Neural cell (in vitro differentiated cells): Measurements from ENCODE around the gene PHLPP1. TPM values are rescaled to one million over a fixed set of nuclear protein-coding genes. Genes with fewer than 3 reads are reported as not detected.

Experiments used
- H2AFZ ChIP-seq: fragments of 200-600, 300-800 bp; sonication (generic), shearing (Covaris generic); 2 replicates; pipeline ENCODE4 v1.6.0; 2014; ENCODE audit warnings: low read depth, mild to moderate bottlenecking, antibody characterized with exemption, low read length, moderate library complexity
- H3F3A ChIP-seq: fragments of 200-600 bp; shearing (Covaris generic); 2 replicates; pipeline ENCODE4 v1.6.1; 2016; ENCODE audit warnings: mild to moderate bottlenecking, moderate library complexity, mixed read lengths, antibody characterized with exemption, low read length; ENCODE audit not compliant: insufficient read depth, poor library complexity, severe bottlenecking
- H3K27ac ChIP-seq: fragments of 200-600, 300-800 bp; sonication (generic), shearing (Covaris generic); 2 replicates; pipeline ENCODE4 v1.5.1; 2014; ENCODE audit warnings: mild to moderate bottlenecking, low read length, moderate library complexity
- H3K27me3 ChIP-seq: fragments of 300-800, 200-600 bp; sonication (generic), shearing (Covaris generic); 2 replicates; pipeline ENCODE4 v1.6.0; 2014; ENCODE audit warnings: mild to moderate bottlenecking, low read depth, low read length, moderate library complexity; ENCODE audit not compliant: insufficient read depth
- H3K36me3 ChIP-seq: fragments of 300-800, 200-600 bp; sonication (generic), shearing (Covaris generic); 2 replicates; pipeline ENCODE4 v1.5.1; 2014; ENCODE audit warnings: mild to moderate bottlenecking, antibody characterized with exemption, low read length, moderate library complexity; ENCODE audit not compliant: insufficient read depth
- H3K4me2 ChIP-seq: fragments of 300-800, 200-600 bp; sonication (generic), shearing (Covaris generic); 2 replicates; pipeline ENCODE4 v1.6.0; 2014; ENCODE audit warnings: mild to moderate bottlenecking, low read length
- H3K4me3 ChIP-seq: fragments of 300-800, 200-600 bp; sonication (generic), shearing (Covaris generic); 2 replicates; pipeline ENCODE4 v1.5.1; 2014; ENCODE audit warnings: mild to moderate bottlenecking, low read length, moderate library complexity
- H3K79me2 ChIP-seq: fragments of 200-600 bp; shearing (Covaris generic); replicated peaks from 2 replicates; pipeline ENCODE4 v1.6.0; 2014; ENCODE audit warnings: mild to moderate bottlenecking, low read length, moderate library complexity; ENCODE audit not compliant: insufficient read depth
- H3K9ac ChIP-seq: fragments of 300-800, 200-600 bp; sonication (generic), shearing (Covaris generic); 2 replicates; pipeline ENCODE4 v1.6.1; 2016; ENCODE audit warnings: mild to moderate bottlenecking, low read length, mixed read lengths
- H3K9me2 ChIP-seq: fragments of 200-600 bp; shearing (Covaris generic); 2 replicates; pipeline ENCODE4 v1.6.1; 2016; ENCODE audit warnings: mild to moderate bottlenecking, low read length, mixed read lengths; ENCODE audit not compliant: insufficient read depth
- H3K9me3 ChIP-seq: fragments of 200-600, 300-800 bp; sonication (generic), shearing (Covaris generic); 2 replicates; pipeline ENCODE4 v1.6.1; 2016; ENCODE audit warnings: mild to moderate bottlenecking, mixed run types, low read length, moderate library complexity, mixed read lengths
- H4K20me1 ChIP-seq: fragments of 200-600 bp; shearing (Covaris generic); 2 replicates; pipeline ENCODE4 v1.6.1; 2016; ENCODE audit warnings: mild to moderate bottlenecking, mixed run types; ENCODE audit not compliant: insufficient read depth
- CTCF ChIP-seq: fragments of 450-650 bp; IDR thresholded peaks from 2 replicates; pipeline ENCODE4 v1.5.1; 2014; ENCODE audit warnings: antibody characterized with exemption, mild to moderate bottlenecking, moderate library complexity; ENCODE audit not compliant: poor library complexity, severe bottlenecking
- EP300 ChIP-seq: fragments of 450-650 bp; conservative IDR thresholded peaks from 2 replicates; pipeline ENCODE4 v1.6.1; 2014; ENCODE audit warnings: antibody characterized with exemption, mild to moderate bottlenecking, moderate library complexity; ENCODE audit not compliant: poor library complexity, severe bottlenecking
- EZH2 ChIP-seq: fragments of 200-600, 300-800 bp; shearing (Covaris generic), sonication (generic); IDR thresholded peaks from 2 replicates; pipeline ENCODE4 v1.6.1; 2014; ENCODE audit warnings: antibody characterized with exemption, low read length, borderline replicate concordance, mild to moderate bottlenecking; ENCODE audit not compliant: insufficient read depth, poor library complexity, severe bottlenecking
- MXI1 ChIP-seq: fragments of 450-650 bp; conservative IDR thresholded peaks from 2 replicates; pipeline ENCODE4 v1.6.1; 2014; ENCODE audit warnings: antibody characterized with exemption, mild to moderate bottlenecking; ENCODE audit not compliant: poor library complexity, severe bottlenecking
- POLR2AphosphoS5 ChIP-seq: IDR thresholded peaks from 2 replicates; pipeline ENCODE4 v1.6.1; 2012
- RAD21 ChIP-seq: fragments of 450-650 bp; conservative IDR thresholded peaks from 2 replicates; pipeline ENCODE4 v1.6.1; 2014; ENCODE audit warnings: antibody characterized with exemption, mild to moderate bottlenecking, moderate library complexity
- REST ChIP-seq: IDR thresholded peaks from 2 replicates; pipeline ENCODE4 v1.6.1; 2012; ENCODE audit warnings: borderline replicate concordance
- SMC3 ChIP-seq: fragments of 450-650 bp; conservative IDR thresholded peaks from 2 replicates; pipeline ENCODE4 v1.6.1; 2014; ENCODE audit warnings: antibody characterized with exemption, mild to moderate bottlenecking, moderate library complexity; ENCODE audit not compliant: poor library complexity
- TAF1 ChIP-seq: IDR thresholded peaks from 2 replicates; pipeline ENCODE4 v1.6.1; 2012; ENCODE audit warnings: low read depth
- polyA plus RNA-seq: library from polyadenylated mRNA; depleted of rRNA; stranded (reverse); fragments of >200 nt; gene quantifications from 2 replicates; pipeline ENCODE4 v1.2.3, GENCODE V29; 2014

PHLPP1 gene
- polyA plus RNA-seq, 1 donor from 2014 or later = 4.5 TPM

- TF ChIP-seq CTCF (no peak), TAF1 (no peak), SMC3 (no peak), EZH2 (no peak), POLR2AphosphoS5 (no peak), RAD21 (no peak), MXI1 (no peak), EP300 (no peak), REST (no peak)
These were observed 53.9 kb downstream of the PHLPP1 start for GRCh38 chr18:62769216-62769615.

DNA sequence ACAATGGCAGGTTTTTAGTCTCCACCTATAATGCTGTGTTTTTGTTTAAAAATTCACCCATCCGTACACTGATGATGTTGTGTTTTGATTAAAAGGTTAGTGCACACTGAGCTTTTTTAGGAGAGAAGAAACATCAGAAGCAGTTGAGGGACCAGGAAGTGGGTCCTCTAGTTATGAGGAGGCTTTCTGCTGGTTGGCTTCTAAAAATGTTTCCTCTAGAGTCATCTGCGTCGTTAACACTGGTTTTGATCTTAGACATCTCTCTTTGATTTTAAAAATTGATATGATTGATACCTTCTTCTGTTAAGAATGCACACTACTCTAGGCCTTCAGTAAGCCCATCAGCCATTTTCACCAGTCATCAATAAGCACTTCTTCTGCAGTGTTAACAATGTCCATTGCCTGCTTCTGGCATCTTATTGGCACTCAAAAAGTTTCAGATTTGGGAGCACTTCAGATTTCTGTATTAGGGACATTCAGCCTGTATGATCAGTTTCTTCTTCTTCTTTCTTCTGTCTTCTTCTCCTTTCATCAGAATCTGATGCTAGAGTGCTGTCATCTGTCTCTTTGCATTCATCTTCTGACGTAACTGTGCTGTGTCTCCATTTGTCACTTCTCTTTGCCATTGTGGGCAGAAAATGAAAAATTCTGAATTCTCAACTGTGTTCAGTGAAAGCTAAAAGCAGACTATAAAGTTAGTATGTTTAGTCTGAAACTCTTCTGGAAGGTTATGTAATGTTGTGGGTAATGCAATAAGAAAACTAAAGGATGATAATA lies 56.3 kb downstream of the PHLPP1 start:
- Histone ChIP-seq H3K27ac (no peak overlapping the region), H3K27me3 (no peaks in the 10 kb centered on the region), H3K9me3 (no peaks in the 10 kb centered on the region), H3K9me2 (no peaks in the 10 kb centered on the region), H3K9ac (no peak overlapping the region), H3K79me2 (peaks cover 37% of the 10 kb centered on the region), H2AFZ (no peak overlapping the region), H3K4me3 (no peak overlapping the region), H3F3A (no peaks in the 10 kb centered on the region), H3K36me3 (no peaks in the 10 kb centered on the region), H3K4me2 (no peak overlapping the region), H4K20me1 (no peaks in the 10 kb centered on the region)
- TF ChIP-seq MXI1 (no peak), EZH2 (no peak), REST (no peak), SMC3 (no peak), EP300 (no peak), TAF1 (no peak), POLR2AphosphoS5 (no peak), RAD21 (no peak), CTCF (no peak)

More at GRCh38 chr18:62769216-62769615, 53.9 kb downstream of the PHLPP1 start:
- Histone ChIP-seq H3K4me2 (no peak overlapping the region), H3K9me2 (no peaks in the 10 kb centered on the region), H3F3A (no peaks in the 10 kb centered on the region), H3K9me3 (no peaks in the 10 kb centered on the region), H2AFZ (no peak overlapping the region), H3K27ac (no peak overlapping the region), H3K4me3 (no peak overlapping the region), H3K27me3 (no peaks in the 10 kb centered on the region), H3K9ac (no peak overlapping the region), H4K20me1 (no peaks in the 10 kb centered on the region), H3K36me3 (no peaks in the 10 kb centered on the region), H3K79me2 (peaks cover 32% of the 10 kb centered on the region)
